HG03139 (cell line): ENCODE results near the gene LRRC25.

Experiments
- ATAC-seq: cut with Tn5 transposase; IDR thresholded peaks from one replicate; pipeline ENCODE4 v1.9.1; 2021; ENCODE audit not compliant: unreplicated experiment

LRRC25 gene

DNA sequence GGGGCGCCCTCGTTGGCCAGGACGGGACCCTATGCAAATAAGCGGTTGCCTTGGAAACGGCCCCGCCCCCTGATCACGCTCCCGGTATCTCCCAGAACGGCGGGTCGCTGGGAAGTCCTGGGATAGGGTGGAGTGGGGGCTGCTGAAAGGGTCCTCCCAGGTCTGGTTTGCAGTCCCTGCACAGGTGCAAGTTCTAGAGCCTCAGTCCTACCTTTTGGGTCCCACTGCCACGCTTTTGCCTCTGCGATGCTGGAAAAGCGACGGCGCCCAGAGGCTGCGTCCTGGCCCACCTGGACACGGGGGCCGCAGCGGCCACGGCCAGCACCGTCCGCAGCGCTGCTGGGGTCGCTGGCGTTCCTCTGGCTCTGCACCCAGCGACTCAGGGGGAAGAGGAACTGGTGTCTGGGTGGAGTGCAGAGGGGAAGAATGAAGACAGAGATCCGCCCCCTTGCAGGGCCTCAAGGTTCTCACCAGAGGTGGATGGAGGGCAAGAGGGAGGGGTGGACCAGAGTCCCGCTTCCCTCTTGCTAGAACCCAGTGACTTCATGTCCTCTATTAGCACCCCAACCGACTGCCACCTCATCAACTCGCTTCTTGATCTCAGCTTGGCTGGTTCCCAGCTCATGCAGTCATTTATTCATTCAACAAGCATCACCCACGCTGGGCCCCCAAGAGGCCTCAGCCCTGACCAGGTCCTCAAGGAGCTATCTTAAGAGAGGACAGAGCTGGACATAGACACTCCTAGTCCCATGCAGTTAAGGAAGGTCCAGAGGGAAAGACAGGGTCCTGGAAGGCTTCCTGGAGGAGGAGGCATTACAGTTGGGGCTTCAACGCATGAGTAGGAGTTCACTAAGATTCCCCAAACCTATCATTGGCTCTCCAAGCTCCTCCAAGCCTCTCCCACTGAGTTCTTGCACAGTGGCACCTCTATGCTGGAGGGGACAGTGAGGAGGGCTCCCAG, at the start of gene LRRC25:
Gene LRRC25 (minus strand): TSS at position 381 of the 961 bp plus-strand sequence. CDS start 659 bp downstream, outside the sequence.
- ATAC-seq: no peak

DNA sequence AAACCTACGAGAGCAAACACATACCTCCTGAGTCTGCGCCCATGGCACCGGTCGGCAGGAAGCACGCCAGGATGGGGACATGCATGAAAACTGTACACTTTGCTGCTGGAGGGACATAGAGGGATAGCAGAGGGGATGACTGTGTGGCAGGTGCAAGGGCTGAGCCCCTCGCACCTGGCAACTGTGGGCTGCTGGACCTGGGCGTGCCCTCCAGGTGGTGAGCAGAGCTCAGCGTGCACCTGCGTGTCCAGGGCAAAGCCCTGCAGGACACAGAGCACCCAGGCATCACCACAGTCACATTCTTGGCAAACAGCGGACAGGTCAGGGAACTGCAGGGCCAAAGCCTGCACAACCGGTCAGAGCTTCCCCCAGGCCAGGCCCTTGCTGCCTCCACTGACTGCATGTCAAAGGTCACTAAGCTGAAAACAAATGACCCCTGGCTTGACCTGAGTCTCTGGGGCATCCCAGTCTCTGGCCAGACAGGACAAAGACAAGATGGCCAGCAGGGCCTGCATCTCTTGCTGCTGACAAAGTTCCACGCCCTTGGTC, 49.5 kb upstream of the LRRC25 start:
- no peak for ATAC-seq

DNA sequence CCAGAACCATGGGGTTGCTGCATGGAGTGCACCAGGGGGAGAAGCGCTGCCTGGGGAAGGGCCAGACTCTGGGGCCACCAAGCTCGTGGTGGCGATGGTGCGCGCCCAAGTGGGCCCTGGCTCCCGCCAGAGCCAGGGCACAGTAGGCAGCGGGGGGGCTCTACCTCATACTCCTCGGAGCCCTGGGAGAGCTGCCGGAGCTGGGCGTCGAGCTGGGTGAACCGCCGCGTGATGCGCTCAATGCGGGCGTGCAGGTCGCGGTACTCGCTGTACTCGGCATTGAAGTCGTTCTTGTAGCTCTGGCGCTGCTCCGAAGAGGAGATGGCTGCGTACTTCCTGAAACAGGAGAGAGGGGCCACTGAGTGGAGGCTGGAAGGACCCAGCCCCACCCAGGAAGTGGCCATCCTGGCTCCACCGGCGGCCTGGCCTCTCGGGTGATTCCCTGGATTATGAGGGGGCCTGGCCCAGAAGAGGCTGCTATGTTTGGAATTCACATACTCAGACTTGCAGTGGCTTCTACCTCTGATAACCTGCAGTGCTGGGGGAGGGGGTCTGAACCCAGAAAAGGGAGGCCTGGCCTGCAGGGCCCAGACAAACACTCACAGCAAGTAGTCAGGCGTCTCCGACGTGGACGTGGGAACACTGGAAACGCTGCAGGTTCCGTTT, 48.9 kb upstream of the LRRC25 start:
- ATAC-seq: no peak

DNA sequence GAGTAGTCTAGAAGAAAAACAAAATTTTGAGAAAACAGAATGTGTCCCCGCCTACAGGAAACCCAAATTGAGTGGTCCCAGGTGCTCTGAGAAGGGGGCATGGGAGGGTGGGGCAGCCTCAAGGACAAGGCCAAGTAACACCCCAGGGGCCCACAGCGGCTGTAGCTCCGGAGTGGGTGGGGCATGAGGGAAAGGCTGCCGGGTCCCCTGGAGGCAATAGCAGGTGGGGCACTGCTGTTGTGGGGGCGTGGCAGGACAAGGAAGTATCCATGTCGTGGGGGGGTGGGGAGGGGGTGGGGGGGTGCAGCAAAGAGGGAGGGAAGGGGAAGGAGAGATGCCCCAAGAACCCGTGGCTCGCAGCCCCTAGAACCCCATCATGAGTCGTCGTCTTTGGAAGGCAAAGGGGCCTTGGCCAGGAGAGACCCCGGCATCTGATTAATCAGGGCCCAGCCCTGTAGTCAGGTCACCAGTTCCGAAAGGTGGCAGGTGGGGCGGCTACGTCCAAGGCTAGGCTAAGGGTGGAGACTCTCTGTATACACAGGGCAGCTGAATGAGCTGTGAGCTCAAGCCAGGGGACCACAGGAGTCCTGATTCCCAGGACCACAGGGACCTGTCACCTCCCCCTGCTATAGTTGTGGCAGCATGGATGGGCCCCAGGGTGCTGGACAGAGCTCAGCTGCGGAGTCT, 48.0 kb upstream of the LRRC25 start:
- ATAC-seq: no peak

DNA sequence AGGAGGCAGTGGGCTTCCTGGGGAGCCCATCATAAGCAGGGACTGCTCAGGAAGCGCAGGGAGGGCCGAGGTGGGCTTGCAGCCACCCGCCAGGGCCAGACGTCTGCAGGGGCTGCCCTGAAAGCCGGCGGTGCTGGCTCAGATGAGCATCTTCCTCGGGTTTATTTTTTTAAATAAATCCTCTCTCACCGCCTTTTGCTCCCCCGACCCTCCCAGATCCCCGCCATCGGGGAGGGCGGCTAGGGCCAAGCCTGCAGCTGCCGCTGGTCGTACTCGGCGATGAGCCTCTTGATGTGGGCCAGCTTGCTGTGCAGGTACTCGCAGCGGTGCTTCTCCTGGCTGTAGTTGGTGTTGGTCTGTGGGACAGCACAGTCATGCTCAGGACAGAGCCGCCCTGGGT, 47.1 kb upstream of the LRRC25 start:
- no peak for ATAC-seq

DNA sequence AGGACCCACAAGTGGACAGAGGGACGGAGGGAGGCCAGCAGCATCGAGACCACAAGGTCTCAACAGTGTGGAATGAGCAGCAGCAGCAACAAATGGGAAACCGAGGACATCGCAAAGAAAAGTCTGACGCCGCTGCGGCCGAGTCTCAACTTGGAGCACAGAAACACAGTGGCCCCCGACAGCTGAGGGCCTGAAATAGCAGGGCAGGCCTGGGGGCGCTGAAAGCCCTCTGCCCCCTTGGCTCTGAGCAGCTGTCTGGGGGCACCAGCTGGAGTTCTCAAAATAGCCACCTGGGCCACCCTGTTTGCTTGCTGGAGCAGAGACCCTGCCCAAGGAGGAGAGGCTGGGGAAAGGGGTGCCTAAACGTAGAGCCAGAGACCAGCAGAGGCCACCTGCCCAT, 46.4 kb upstream of the LRRC25 start:
- no peak for ATAC-seq

DNA sequence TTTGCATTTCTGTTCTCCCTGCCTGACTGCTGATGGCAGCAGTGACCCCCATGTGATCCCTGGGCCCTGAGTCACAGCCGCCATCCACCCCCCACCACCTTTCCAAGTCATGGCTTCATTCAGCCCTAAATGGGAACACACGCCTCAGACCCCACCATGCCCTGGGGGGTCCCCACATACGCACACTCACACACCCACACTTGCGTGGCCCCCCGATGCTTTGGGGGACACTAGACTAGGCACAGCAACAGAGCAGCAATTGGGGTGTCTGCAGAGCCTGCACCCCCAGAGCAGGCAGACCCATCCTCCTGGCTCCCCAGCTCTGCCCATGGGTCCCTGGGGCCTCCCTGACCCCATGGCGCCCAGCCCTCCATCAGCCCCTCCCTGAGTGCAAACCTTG, 46.0 kb upstream of the LRRC25 start:
- ATAC-seq: no peak

DNA sequence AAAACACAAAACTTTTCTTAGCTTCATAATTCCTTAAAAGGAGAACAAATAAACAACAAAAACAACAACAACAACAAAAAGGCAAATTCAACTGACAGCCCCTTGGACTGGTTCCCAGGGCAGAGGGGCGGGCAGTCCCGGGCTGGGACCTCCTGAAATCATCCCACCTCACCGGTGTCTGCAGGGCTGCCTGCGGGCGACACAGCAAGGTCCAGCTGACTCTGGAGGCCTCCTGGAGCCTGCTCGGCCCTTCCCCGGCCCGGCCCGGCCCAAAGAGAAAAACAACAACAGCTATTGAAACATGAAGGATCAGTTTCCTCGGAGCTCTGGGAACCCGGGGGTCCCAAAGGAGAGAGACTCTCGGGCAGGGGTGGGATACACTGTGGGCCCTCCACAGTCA, 45.5 kb upstream of the LRRC25 start:
- ATAC-seq: no peak

DNA sequence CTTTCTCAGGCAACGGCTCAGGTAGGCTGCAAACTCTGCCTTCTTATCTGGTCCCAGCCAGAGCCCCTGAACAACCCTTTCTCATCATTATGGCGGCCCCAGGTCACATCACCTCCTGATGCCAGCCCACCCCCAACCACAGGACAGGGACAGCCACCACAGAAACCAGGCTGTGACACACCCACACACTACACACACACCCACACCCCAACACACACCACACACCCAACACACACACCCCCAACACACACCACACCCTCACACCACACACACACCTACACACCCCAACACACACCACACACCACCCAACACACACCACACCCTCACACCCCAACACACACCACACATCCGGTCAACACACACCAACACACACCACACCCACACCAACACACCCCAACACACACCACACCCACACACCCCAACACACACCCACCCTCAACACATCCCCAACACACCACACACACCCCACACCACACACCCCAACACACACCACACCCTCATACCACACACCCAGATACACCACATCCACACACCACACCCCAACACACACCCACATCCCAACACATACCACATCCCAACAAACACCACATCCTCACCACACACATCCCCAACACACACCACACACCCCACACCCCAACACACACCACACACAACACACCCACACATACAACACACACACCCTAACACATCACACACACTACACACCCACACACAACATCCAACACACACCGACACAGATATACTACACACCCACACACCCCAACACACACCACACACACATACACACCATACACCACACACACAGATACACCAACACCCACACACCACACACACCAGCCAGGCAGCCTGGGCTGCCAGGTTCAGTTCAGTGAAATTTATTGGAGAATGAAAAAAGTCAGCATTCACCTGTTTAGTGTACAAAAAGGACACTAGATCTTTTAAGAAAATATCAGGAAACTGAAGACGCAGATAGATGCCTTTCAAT, 44.7 kb upstream of the LRRC25 start:
- no peak for ATAC-seq

DNA sequence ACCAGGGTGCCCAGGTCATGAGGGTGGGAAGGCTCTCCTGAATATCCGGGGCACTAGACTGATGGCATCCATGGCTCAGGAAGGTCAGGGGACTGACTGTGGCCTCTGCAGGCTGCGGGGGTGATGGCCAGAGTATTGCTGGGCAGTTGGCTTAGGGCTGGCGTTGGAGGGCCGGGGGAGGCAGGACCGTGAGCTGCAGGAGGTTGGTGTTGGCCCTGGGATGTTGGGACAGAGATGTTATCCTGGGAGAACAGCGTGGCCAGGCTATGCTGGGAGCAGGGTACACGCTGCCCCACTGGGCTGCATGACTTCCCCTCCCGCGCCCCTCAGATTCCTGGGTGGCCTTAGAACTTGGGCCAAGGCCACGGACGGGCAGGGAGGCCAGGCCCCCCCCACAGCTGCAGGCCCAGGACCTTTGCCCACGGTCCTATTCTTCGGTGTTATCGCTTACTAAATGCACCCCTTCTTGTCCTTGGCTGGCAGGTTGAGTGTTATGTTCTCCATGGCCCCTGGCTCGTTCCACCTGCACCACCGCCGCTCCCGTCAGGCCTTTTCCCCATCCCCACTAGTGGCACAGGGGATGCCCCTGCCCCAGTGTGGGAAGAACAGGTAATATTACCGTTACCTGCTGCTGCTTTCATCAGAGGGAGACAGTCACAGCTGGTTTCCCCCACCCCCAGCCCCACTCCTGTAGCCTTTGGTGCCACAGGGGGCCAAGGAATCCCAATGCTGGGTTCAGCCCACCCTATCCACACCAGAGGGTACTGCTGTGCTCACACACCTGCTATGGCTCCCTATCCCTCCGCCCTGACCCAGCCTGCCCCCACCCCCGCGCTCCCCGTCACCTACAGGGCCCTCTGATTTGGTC, 43.7 kb upstream of the LRRC25 start:
- ATAC-seq: no peak

DNA sequence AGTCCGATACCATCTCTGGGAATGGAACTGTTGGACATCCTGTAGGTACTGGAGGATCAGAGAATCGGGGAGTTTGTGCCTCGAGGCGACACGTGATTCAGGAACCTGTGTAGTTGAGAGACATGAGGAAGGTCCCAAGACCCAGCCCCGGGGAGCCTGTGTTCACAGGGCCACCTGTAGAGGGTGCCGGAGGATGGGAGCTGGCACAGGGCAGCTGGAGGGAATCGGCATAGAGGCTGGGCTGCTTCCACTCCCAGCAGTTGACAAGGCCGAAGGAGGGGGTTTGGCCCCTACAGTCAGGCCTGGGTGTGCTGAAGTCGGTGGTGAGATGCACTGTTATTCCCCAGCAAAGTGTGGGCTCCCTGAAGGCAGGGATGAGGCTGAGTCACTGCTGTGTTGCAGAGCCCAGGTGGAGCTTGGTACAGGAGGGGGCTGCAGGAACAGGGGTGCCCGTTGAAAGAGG, 43.0 kb upstream of the LRRC25 start:
- no peak for ATAC-seq

DNA sequence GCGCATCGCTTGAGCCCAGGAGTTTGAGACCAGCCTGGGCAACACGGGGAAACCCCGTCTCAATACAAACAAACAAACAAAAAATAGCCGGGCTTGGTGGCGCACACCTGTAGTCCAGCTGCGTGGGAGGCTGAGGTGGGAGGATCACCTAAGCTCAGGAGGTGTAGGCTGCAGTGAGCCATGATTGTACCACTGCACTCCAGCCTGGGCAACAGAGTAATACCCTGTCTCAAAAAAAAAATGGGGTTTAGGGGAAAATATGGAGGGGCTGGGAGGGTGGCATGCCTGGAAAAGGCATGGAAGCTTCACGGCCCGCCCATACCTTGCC, 42.5 kb upstream of the LRRC25 start:
- no peak for ATAC-seq

DNA sequence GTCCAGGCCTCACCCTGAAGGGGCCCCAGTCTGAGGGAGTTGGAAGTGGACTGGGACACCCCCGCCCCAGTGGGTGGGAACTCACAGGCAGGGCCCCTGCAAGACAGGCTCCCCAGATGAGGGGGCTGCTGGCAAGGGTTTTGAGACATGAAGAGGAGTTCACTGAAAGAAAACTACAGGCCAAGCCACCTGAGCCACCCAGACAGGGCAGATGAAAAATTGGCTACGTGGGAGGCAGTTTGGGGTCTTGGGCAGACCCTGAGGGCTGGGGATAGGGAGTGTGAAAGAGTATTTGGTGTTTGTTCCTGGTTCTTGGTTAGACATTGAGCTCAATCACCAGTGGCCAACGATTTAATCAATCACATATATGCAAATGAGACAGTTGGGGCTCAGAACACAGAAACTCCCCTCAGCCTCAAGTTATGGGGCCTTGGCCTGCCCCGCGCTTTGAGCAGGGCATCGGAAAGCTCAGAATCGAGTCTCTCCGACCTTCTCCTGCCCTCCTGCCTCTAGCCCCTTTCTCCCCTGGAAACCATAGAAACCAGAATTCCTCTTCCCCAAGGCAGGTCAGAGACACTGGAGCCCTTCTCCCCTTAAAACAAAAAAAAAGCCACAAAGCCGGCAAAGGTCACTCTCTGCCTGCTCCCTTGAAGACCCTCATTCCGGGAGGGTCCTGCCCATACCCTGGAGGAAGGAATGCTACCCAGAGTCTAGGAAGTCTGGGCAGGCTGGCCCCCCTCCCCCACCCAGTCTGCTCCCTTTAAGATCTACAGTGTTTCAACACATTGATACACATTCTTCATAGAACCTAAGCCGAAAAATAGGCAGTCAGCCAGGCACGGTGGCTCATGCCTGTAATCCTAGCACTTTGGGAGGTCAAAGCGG, 41.8 kb upstream of the LRRC25 start:
- ATAC-seq: no peak

DNA sequence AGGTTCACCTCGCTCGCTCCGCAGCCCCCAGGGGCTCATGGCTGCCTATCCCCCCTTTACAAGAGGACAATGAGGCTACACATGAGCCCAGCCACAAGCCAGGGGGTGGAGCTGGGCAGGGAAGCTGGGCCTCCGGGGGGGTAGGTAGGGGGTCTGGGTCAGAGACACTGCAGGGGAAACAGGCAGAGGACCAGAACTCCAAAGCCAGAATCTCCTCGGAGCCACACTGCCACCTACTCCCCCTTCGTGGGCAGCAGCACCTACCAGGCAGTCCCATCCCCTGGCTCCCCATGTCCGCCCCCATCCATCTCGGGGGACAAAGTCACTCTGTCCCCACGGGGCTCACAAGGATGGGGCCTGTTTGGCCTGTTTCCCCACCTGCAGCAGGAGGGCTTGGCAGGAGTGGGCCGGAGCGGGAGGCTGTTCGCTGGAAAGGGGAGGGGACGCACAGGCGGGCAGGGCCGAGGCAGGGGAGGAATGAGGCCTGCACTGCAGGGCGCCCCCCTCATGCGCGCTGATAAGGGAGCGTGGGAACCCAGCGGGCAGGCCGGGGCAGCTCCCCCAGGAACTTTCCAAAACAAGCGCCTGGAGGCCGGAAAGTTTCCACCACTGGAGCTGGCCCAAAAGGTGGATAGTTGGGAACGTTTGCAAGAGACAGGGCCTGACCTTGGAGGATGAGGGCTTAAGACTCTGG, 41.1 kb upstream of the LRRC25 start:
- no peak for ATAC-seq

DNA sequence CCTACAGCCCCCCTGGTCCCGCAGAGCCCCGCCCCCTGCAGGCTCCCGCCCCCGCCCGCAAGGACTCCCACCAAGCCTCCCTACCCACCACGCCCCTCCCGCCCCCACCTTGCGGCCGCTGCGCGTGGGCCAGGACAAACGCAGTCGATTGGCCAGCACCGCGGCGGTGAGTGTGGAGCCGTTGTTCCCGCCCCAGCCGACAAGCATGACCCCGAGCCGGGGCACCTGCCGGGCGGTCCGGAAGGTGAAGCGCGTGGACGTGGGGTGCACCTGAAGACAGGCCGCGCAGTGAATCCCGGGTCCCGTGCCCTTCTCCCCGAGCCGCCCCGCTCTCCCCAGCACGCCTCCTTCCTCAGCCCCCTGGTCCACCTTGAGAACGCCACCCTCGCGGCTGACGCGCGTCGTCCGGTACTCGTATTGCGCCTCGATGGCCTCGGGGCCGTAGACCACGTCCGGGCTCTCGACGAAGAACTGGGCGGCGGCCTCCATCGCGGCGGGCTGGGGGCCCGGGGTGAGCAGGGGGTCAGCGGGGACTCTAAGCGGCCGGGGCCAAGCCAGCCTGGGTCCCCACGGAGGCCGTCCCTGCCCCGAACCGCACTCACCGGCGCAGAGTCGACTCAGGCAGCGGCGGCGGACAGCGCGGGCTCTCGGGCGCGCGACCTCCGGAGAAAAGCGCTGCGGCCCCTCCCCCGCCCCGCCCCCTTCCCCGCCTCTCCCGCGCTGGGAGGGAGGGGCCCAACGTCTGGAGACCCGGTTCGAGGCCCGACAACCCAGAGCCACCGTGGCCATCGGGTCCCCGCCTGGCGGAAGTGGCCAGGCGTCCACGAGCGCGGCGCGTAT, 40.3 kb upstream of the LRRC25 start, which contains the start of gene ISYNA1:
Gene ISYNA1 (minus strand): TSS at position 643 of the 840 bp plus-strand sequence. CDS start 154 bp downstream, at position 489.
- no peak for ATAC-seq

DNA sequence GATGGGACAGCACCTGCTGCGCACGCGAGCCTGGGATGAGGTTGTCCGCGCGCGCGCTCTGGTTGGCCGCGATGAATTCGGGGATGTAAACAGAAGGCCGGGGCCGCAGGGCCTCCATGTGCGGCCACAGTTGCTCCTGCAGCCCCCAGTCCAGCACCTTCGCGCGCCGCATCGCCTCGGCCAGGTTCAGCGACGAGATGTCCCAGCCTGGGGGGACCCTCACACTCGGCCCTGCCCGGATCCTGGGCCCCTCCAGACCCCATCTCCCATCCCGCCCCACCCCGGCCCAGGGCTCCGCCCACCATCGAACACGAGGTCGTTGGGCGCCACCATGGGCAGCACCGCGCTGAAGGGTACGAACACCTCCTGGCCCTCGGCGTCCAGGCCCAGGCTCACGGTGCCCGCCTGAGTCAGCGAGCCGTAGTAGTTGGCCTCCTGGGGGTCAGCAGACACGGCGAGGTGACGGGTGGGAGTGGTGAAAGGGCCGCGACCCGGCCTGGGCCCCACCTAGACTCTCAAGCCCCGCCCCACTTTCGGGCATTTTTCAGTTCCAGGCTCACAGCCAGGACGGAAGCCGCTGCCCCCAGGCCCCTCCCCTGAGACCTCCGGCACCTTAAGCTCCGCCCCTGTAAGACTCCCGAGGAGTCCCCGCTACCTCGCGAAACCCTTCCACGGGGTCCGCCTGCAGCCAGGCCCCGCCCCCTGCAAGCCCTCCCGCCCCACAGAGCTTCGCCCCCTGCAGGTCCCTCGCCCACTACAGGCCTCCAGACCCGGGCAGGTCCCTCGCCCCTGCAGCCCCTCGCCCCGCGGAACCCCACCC, 39.5 kb upstream of the LRRC25 start:
- no peak for ATAC-seq
